HUES6 (cell line): ENCODE measurements around the gene BPIFB3.

ENCODE experiments used
- H3K27ac ChIP-seq: 2 replicates; pipeline ENCODE4 v1.7.0; 2013; ENCODE audit warnings: low read depth, mild to moderate bottlenecking, low read length, inconsistent platforms
- H3K27me3 ChIP-seq: 2 replicates; pipeline ENCODE4 v1.6.1; 2013; ENCODE audit warnings: low read length; ENCODE audit not compliant: control insufficient read depth, insufficient read depth
- H3K36me3 ChIP-seq: 2 replicates; pipeline ENCODE4 v1.6.1; 2013; ENCODE audit warnings: low read length; ENCODE audit not compliant: control insufficient read depth, insufficient read depth
- H3K4me1 ChIP-seq: 2 replicates; pipeline ENCODE4 v1.6.1; 2013; ENCODE audit warnings: low read length; ENCODE audit not compliant: control insufficient read depth, insufficient read depth
- H3K4me3 ChIP-seq: 2 replicates; pipeline ENCODE4 v1.5.1; 2013; ENCODE audit warnings: low read depth, low read length
- H3K9ac ChIP-seq: one replicate; pipeline ENCODE4 v1.6.1; 2013; ENCODE audit warnings: mild to moderate bottlenecking, low read length
- H3K9me3 ChIP-seq: 2 replicates; pipeline ENCODE4 v1.6.1; 2013; ENCODE audit warnings: low read depth, low read length; ENCODE audit not compliant: control insufficient read depth, insufficient read depth

BPIFB3 gene

DNA sequence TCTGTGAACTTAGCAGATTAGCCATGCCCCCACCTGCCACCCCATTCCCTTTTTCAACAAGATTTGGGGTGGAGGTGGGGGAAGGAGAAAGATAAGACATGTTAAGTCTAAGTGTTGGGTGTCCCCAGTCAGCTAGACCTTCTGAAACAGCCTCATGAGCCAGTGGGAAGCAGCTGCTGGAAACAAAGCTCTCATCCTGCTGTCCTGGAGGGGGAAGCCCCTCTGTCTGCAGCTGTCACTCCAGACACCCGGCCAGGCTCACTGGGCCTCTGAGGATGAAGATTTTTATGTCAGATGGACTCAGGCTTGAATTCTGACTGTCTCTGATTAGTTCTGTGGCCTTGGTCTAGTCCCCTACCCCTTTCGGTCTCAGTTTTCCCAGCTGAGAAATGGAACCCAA, 1.1 kb downstream of the BPIFB3 start:
- Histone ChIP-seq H3K27me3 (no peaks in the 10 kb centered on the region), H3K9ac (no peak overlapping the region), H3K4me1 (peaks cover 5% of the 10 kb centered on the region; the same call in 1 of the 2 replicates), H3K4me3 (no peak overlapping the region), H3K36me3 (no peaks in the 10 kb centered on the region), H3K9me3 (no peaks in the 10 kb centered on the region), H3K27ac (no peak overlapping the region)

DNA sequence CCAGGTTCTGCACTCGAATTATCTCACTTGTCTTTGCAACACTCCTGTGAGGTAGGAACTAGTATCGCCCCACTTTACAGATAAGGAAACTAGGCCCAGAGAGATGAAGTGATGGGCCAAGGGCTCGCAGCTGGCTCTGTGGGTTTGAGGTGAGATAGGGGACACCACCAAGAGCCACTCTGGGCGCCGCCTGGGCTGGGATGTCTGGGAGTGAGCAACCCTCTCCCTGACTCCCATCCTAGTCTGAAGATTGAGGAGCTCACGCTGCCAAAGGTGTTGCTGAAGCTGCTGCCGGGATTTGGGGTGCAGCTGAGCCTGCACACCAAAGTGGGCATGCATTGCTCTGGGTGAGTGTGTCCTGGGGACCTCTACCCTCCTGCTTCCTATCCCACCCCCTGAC, 5.4 kb downstream of the BPIFB3 start:
- Histone ChIP-seq H3K4me3 (no peak overlapping the region), H3K27ac (no peak overlapping the region), H3K9me3 (no peaks in the 10 kb centered on the region), H3K4me1 (no peaks in the 10 kb centered on the region; the same call in 1 of the 2 replicates), H3K9ac (no peak overlapping the region), H3K36me3 (no peaks in the 10 kb centered on the region), H3K27me3 (no peaks in the 10 kb centered on the region)

DNA sequence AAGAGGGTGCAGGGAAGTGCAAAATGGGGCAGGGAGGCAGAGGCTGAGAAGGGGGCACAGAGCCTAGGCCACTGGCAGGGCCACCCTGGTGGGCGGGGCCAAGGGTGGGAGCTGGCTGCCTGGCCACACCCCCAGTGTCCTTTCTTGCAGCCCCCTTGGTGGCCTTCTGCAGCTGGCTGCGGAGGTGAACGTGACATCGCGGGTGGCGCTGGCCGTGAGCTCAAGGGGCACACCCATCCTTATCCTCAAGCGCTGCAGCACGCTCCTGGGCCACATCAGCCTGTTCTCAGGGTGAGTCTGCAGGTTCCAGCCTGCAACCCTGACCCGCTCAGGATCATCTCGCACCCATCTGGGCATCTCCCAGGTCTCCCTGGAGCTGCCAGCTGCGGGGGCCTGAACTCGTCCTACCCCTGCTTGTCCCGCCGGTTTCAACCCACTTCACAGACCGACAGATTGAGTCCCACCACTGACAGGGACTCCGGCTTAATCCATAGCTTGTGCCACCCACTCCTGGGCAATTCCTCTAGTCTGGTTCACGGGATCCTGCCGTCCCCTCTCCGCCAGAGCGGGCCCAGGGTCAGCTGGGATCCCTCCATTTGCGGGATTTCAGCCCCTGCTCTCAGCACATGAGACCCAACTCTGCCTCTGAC, 6.2 kb downstream of the BPIFB3 start:
- H3K27ac ChIP-seq, result no peak overlapping the region
- H3K4me3 ChIP-seq, result no peak overlapping the region
- no peaks in the 10 kb centered on the region; the same call in 1 of the 2 replicates for H3K4me1 ChIP-seq
- no peaks in the 10 kb centered on the region for H3K9me3 ChIP-seq
- no peaks in the 10 kb centered on the region for H3K36me3 ChIP-seq
- H3K27me3 ChIP-seq, result no peaks in the 10 kb centered on the region
- H3K9ac ChIP-seq, result no peak overlapping the region

DNA sequence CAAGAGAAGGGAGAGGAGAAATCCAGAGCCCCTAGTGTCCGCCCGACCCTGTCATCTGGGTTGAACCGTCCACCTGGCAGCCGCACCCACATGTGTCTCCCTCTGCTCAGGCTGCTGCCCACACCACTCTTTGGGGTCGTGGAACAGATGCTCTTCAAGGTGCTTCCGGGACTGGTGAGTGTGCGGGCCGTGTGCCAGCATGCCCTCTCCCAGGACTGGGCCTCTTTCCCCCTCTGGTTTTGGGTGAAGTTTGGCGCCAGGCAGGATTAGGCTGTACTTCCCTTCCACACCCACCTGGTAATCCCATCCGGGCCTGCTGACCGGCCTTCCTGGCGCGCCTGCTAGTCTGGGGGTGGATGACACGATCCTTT, 7.9 kb downstream of the BPIFB3 start:
- Histone ChIP-seq H3K27ac (no peak overlapping the region), H3K9me3 (no peaks in the 10 kb centered on the region), H3K36me3 (no peaks in the 10 kb centered on the region), H3K4me1 (no peaks in the 10 kb centered on the region), H3K27me3 (no peaks in the 10 kb centered on the region), H3K4me3 (no peak overlapping the region), H3K9ac (no peak overlapping the region)

DNA sequence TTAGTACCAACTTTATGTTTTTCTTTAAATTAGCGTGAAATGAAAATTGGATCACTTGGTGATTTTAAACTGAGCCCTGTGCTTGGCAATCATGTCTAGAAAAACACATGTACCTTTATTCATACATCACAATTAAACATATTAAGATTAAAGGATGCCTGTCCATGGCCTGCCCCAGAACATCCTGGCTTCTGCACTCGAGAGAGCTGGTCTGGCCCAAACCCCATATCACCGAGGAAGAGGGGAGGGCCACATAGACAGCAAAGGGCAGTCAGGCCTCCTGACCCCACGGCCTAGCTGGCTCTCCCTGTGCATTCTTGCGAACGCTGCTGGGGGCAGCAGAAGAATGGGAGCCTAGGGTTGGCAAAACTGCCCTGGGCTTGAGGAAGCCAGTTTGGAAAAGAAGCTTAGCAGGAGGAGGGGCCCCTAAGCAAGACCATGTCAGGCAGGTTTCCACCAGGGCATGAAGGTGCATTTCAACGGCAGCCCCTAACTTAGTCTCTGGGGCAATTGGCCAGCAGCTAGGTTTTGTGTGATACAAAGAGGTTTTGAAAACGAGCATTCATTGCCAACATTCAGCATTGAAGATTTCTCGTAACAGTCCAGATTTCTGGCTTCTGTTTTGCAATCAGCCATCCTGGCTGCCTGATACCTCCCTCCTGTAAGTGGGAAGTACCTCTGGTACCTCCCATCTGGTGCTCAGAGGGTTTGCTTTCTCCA, 8.6 kb downstream of the BPIFB3 start:
- no peak overlapping the region for H3K27ac ChIP-seq
- H3K36me3 ChIP-seq, result no peaks in the 10 kb centered on the region
- H3K9me3 ChIP-seq, result no peaks in the 10 kb centered on the region
- no peaks in the 10 kb centered on the region for H3K4me1 ChIP-seq
- H3K9ac ChIP-seq, result no peak overlapping the region
- no peaks in the 10 kb centered on the region for H3K27me3 ChIP-seq
- no peak overlapping the region for H3K4me3 ChIP-seq

DNA sequence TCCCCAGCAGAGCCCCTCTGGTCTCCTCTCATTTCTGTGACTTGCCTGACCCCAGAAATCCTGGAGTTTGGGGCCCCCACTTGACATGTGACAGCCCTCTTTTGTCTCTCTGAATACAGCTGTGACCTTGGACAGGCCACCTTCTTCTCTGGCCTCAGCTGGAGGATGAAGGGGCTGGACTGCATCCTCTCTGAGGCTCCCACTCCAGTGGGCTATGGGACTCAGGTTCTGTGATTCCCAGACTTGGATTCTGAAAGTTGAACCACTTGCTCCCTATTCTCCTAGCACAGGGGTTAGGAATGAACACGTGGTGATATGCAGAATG, 9.1 kb downstream of the BPIFB3 start:
- Histone ChIP-seq H3K27ac (no peak overlapping the region), H3K9me3 (no peaks in the 10 kb centered on the region), H3K4me3 (no peak overlapping the region), H3K9ac (no peak overlapping the region), H3K27me3 (no peaks in the 10 kb centered on the region), H3K4me1 (no peaks in the 10 kb centered on the region), H3K36me3 (no peaks in the 10 kb centered on the region)

DNA sequence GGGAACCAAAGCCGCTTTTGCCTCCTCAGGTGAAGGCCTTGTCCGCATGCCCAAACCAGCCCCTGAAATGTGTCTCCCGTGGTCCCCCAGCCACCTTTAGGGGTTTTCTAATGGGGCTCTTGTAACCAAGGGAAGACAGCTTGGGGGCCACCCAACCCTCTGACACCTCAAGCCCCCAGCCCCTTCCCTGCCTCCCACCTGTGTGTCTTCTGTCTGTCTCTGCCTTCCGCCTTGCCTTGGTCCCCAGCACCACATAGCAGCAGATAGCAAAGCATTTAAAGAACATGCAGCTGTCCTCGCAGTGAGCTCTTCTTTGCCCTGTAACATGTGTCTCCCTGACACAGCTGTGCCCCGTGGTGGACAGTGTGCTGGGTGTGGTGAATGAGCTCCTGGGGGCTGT, 9.6 kb downstream of the BPIFB3 start:
- Histone ChIP-seq H3K36me3 (no peaks in the 10 kb centered on the region), H3K27ac (no peak overlapping the region), H3K4me3 (no peak overlapping the region), H3K4me1 (no peaks in the 10 kb centered on the region), H3K9ac (no peak overlapping the region), H3K9me3 (no peaks in the 10 kb centered on the region), H3K27me3 (no peaks in the 10 kb centered on the region)

DNA sequence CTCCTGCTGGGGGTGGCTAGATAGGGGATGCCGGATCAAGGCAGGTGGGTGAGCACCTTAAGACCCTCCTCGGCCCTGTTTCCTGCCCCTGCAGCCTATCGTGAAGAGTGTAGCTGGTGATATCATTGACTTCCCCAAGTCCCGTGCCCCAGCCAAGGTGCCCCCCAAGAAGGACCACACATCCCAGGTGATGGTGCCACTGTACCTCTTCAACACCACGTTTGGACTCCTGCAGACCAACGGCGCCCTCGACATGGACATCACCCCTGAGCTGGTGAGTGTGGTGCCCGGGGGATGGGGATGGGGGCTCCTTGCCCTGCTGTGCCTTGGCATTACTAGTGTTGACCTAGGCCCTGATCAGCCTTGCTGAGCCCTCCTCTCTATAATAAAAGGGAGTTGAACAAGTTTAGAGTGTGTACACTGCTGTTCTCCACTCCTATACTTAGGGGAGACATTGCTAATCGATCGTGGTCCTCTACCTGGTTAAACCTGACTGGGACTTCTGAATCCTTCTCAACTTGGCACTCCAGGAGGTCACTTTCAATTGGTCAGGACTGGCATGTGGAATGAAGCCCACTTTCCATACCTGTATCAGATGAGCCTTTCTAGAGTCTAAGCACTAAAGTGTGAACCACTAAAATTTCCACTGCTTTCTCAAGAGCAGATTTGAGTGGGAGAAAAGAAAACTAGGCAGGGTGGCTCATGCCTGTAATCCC, 11.0 kb downstream of the BPIFB3 start:
- H3K27me3 ChIP-seq, result no peaks in the 10 kb centered on the region
- H3K27ac ChIP-seq, result no peak overlapping the region
- no peak overlapping the region for H3K9ac ChIP-seq

DNA sequence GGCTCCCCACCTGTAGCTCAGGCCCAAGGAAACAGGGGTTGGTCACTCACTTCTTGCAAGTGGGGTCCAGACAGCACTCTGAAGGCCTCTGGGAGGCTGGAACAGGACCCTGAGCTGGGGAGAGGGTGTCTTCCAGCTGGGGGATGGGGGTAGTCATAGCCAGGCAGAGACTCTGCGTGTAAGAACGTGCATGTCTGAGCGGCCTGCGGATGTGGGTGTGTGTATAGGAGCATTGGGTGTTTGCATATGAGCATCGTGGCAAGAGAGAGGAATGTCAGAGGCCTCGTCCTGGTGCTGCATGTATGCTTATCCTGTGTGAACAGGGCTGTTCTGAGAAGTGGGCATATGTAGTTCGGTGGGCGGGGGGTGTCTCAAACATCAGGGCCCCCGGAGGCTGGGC, 12.1 kb downstream of the BPIFB3 start:
- no peak overlapping the region for H3K9ac ChIP-seq
- no peaks in the 10 kb centered on the region for H3K4me1 ChIP-seq
- H3K9me3 ChIP-seq, result no peaks in the 10 kb centered on the region
- no peaks in the 10 kb centered on the region for H3K27me3 ChIP-seq
- no peaks in the 10 kb centered on the region for H3K36me3 ChIP-seq
- no peak overlapping the region for H3K4me3 ChIP-seq
- H3K27ac ChIP-seq, result no peak overlapping the region

More for the DNA sequence above, 11.0 kb downstream of the BPIFB3 start:
- no peak overlapping the region for H3K4me3 ChIP-seq
- no peaks in the 10 kb centered on the region for H3K36me3 ChIP-seq
- no peaks in the 10 kb centered on the region for H3K4me1 ChIP-seq
- no peaks in the 10 kb centered on the region for H3K9me3 ChIP-seq

DNA sequence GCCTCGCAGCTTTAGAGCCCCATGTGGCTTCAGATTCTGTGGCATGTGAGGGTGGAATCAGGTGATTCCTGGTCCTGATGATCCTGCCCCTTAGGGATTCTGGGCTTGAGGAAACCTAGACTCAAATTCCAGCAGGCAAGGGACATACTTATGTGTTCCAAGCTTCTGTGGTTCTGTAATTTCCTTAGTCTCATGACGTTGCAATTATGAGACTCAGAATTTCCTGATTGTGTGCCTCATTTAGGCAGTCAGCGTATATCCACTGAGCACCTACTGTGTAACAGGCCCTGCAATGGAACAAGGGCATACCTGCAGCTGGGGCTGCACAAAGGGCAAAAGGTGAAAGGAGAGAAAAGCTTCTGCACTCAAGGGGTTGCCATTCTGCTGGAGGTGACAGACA, 14.1 kb downstream of the BPIFB3 start:
- Histone ChIP-seq H3K27me3 (no peaks in the 10 kb centered on the region), H3K27ac (no peak overlapping the region), H3K4me1 (no peaks in the 10 kb centered on the region), H3K9ac (no peak overlapping the region), H3K9me3 (no peaks in the 10 kb centered on the region), H3K4me3 (no peak overlapping the region), H3K36me3 (no peaks in the 10 kb centered on the region)

DNA sequence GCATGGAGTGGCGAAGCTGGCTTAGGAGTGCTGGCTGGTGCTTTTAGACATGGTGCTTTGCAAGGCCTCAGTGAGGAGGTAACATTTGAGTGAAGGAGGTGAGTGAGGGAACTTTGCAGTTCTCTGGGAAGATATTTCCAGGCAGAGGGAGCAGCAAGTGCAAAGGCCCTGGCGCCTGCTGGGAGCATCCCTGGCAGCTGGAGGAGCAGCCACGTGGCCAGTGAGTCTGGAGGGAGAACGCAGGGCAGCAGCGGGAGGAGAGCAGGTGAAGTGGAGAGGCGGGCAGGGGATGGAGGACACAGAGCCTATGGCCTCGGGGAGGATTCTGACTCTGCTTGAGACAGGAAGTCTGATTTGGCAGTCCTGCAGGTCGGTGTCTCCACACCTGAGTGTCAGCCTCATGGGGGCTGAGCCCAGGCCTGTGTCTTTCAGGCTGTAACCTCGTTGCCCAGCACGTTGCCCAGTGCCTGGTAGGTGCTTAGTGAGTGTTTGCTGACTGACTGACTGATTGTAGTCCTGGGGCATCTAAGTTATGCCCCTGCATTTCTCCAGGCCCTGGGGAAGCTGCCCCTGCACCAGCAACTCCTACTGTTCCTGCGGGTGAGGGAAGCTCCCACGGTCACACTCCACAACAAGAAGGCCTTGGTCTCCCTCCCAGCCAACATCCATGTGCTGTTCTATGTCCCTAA, 14.7 kb downstream of the BPIFB3 start:
- H3K4me1 ChIP-seq, result no peaks in the 10 kb centered on the region
- H3K9ac ChIP-seq, result no peak overlapping the region
- H3K27me3 ChIP-seq, result no peaks in the 10 kb centered on the region
- no peaks in the 10 kb centered on the region for H3K36me3 ChIP-seq
- no peaks in the 10 kb centered on the region for H3K9me3 ChIP-seq
- H3K4me3 ChIP-seq, result no peak overlapping the region
- H3K27ac ChIP-seq, result no peak overlapping the region
